Upper lobe of left lung (tissue), 6 donors: ENCODE data around the gene ANKS3. TPM values are rescaled to one million over a fixed set of nuclear protein-coding genes. Genes with fewer than 3 reads are reported as not detected.

Source experiments
- ATAC-seq, 2 donors: fragments of 200-7000 bp; cut with Tn5 transposase; one replicate each; pipeline ENCODE4 v1.9.1; 2022; ENCODE audit warnings: mild to moderate bottlenecking in 2 of 2, moderate library complexity in 2 of 2; ENCODE audit not compliant: low FRiP score in 2 of 2
- DNase-seq, 2 donors: peaks; one replicate each; pipeline ENCODE4 v3.0.0-alpha.2; 2019 to 2020
- H3K27ac ChIP-seq, 4 donors: fragments of 200-600 bp; sonication (generic); one replicate each; pipeline ENCODE4 v1.5.1; 2016 to 2019
- H3K27me3 ChIP-seq, 4 donors: fragments of 200-600 bp; sonication (generic); one replicate each; pipeline ENCODE4 v1.5.1; 2017 to 2019
- H3K36me3 ChIP-seq, 4 donors: fragments of 200-600 bp; sonication (generic); one replicate each; pipeline ENCODE4 v1.5.1; 2016 to 2019
- H3K4me1 ChIP-seq, 4 donors: fragments of 200-600 bp; sonication (generic); one replicate each; pipeline ENCODE4 v1.5.1; 2018 to 2019
- H3K4me3 ChIP-seq, 4 donors: fragments of 200-600 bp; sonication (generic); one replicate each; pipeline ENCODE4 v1.5.1; 2017 to 2019; ENCODE audit warnings: mild to moderate bottlenecking in 2 of 4, moderate library complexity in 1 of 4
- H3K9me3 ChIP-seq, 4 donors: fragments of 200-600 bp; sonication (generic); one replicate each; pipeline ENCODE4 v1.5.1; 2018 to 2019
- CTCF ChIP-seq, 6 experiments: fragments of 450-650 bp in 4 of 6; fragments of 200-600 bp in 2 of 6; sonication (generic) in 2 of 6; IDR thresholded peaks; one replicate each; pipeline ENCODE4 v1.5.1; 2016 to 2019; ENCODE audit warnings: antibody characterized with exemption in 6 of 6
- EP300 ChIP-seq, 4 donors: sonication (generic); formaldehyde crosslinking; IDR thresholded peaks; one replicate each; pipeline ENCODE4 v1.5.1; 2017; ENCODE audit warnings: antibody characterized with exemption in 4 of 4, control low read depth in 2 of 4
- POLR2A ChIP-seq, 4 donors: fragments of 450-650 bp; IDR thresholded peaks; one replicate each; pipeline ENCODE4 v1.5.1; 2016 to 2017; ENCODE audit warnings: antibody characterized with exemption in 4 of 4, mild to moderate bottlenecking in 2 of 4
- POLR2AphosphoS5 ChIP-seq, 2 donors: sonication (generic); formaldehyde crosslinking; IDR thresholded peaks; one replicate each; pipeline ENCODE4 v1.5.1; 2017; ENCODE audit warnings: antibody characterized with exemption in 2 of 2
- WGBS, 2 donors: methylation state at CpG; one replicate each; pipeline ENCODE4 v1.1.5; 2017 to 2018; 5-methylcytosine and 5-hydroxymethylcytosine counted together
- total RNA-seq, 6 donors: library from RNA; depleted of rRNA in 4 of 6; stranded (reverse); fragments of >200 nt in 4 of 6; gene quantifications; one replicate each; pipeline versions ENCODE4 v1.1.0 to v1.2.1, GENCODE V29; 2016 to 2021
- donor health status: DM: no; HTN: no; CAD: no; lungs with moderate emphysema.
- donor health status: DM: no; HTN: yes; CAD: no; lungs with severe emphysema.

ANKS3 gene
- total RNA-seq, 6 donors from 2014 or later = 17.9 to 67.1 (median 20.0) TPM

GRCh38 chr16:4693296-4693955 lies 40.6 kb downstream of the ANKS3 start, which contains the start of gene NUDT16L1:
Gene NUDT16L1 (plus strand): TSS chr16:4693562. CDS start chr16:4693727, 165 bp downstream.
- H3K36me3 ChIP-seq = peaks cover 4 to 52% (median 36%) of the 10 kb centered on the region in 4 donors
- H3K9me3 ChIP-seq = no peaks in the 10 kb centered on the region
- peaks cover 17 to 35% (median 21%) of the 10 kb centered on the region in 4 donors for H3K4me1 ChIP-seq
- 0% methylated on average over 25 of the region's 91 CpGs; no CpG with 5 or more reads in 1 of the 2 donors for WGBS, 2 donors
- H3K4me3 ChIP-seq = peak within 1 kb of the TSS; percentile 88 to 100 (median 98)
- TF ChIP-seq CTCF (IDR thresholded peaks at IDR 0.05) (peak in 5 of 6 experiments; percentile 45 to 79 (median 66)), POLR2AphosphoS5 (IDR thresholded peaks at IDR 0.05) (peak; percentile 49 to 66), EP300 (IDR thresholded peaks at IDR 0.05) (no peak), POLR2A (IDR thresholded peaks at IDR 0.05) (peak in 3 of 4 donors; percentile 59 to 92 (median 67))
- ATAC-seq = peak; percentile 96 to 97
- H3K27me3 ChIP-seq = no peaks in the 10 kb centered on the region
- peak; percentile 98 to 100 for DNase-seq
- H3K27ac ChIP-seq = peak within 1 kb of the TSS; percentile 86 to 91 (median 88)

GRCh38 chr16:4692460-4693295 lies 41.4 kb downstream of the ANKS3 start:
- ATAC-seq (peak; percentile 1 to 3), DNase-seq (no peak)
- H3K9me3 ChIP-seq = no peaks in the 10 kb centered on the region
- H3K4me1 ChIP-seq = peaks cover 17 to 35% (median 21%) of the 10 kb centered on the region in 4 donors
- H3K36me3 ChIP-seq = peaks cover 4 to 52% (median 37%) of the 10 kb centered on the region in 4 donors
- TF ChIP-seq POLR2A (IDR thresholded peaks at IDR 0.05) = no peak
- no peak for TF ChIP-seq POLR2AphosphoS5 (IDR thresholded peaks at IDR 0.05)
- TF ChIP-seq EP300 (IDR thresholded peaks at IDR 0.05) = no peak
- no peak for TF ChIP-seq CTCF (IDR thresholded peaks at IDR 0.05)
- H3K27ac ChIP-seq = peak overlapping the region; percentile 86 to 91 (median 88)
- H3K4me3 ChIP-seq = peak overlapping the region; percentile 88 to 100 (median 98)
- WGBS, 2 donors = 30 to 33% methylated on average over 7 to 20 of the region's 31 CpGs
- H3K27me3 ChIP-seq = no peaks in the 10 kb centered on the region

GRCh38 chr16:4691666-4692412 lies 42.2 kb downstream of the ANKS3 start:
- peak in 1 of 2 donors; percentile 78 for DNase-seq
- Histone ChIP-seq H3K36me3 (peaks cover 4 to 52% (median 39%) of the 10 kb centered on the region in 4 donors), H3K4me1 (peaks cover 17 to 35% (median 21%) of the 10 kb centered on the region in 4 donors), H3K9me3 (no peaks in the 10 kb centered on the region), H3K4me3 (no peak overlapping the region), H3K27ac (peak overlapping the region in 1 of 4 donors; percentile 88), H3K27me3 (no peaks in the 10 kb centered on the region)
- 76 to 83% methylated on average over 9 to 18 of the region's 20 CpGs for WGBS, 2 donors
- TF ChIP-seq POLR2AphosphoS5 (IDR thresholded peaks at IDR 0.05) (no peak), CTCF (IDR thresholded peaks at IDR 0.05) (no peak), POLR2A (IDR thresholded peaks at IDR 0.05) (no peak), EP300 (IDR thresholded peaks at IDR 0.05) (no peak)
- ATAC-seq = no peak

GRCh38 chr16:4690946-4691665 lies 43.0 kb downstream of the ANKS3 start:
- DNase-seq (no peak), ATAC-seq (no peak)
- Histone ChIP-seq H3K27ac (no peak overlapping the region), H3K9me3 (no peaks in the 10 kb centered on the region), H3K36me3 (peaks cover 6 to 52% (median 40%) of the 10 kb centered on the region in 4 donors), H3K27me3 (no peaks in the 10 kb centered on the region), H3K4me1 (peaks cover 17 to 35% (median 21%) of the 10 kb centered on the region in 4 donors), H3K4me3 (no peak overlapping the region)
- 64 to 66% methylated on average over 5 to 17 of the region's 19 CpGs for WGBS, 2 donors
- no peak for TF ChIP-seq POLR2AphosphoS5 (IDR thresholded peaks at IDR 0.05)
- no peak for TF ChIP-seq EP300 (IDR thresholded peaks at IDR 0.05)
- TF ChIP-seq POLR2A (IDR thresholded peaks at IDR 0.05) = no peak
- TF ChIP-seq CTCF (IDR thresholded peaks at IDR 0.05) = no peak
